Neural cell (in vitro differentiated cells): Measurements from ENCODE around the gene RAI1. TPM values are rescaled to one million over a fixed set of nuclear protein-coding genes. Genes with fewer than 3 reads are reported as not detected.

ENCODE experiments used
- H2AFZ ChIP-seq: fragments of 200-600, 300-800 bp; sonication (generic), shearing (Covaris generic); 2 replicates; pipeline ENCODE4 v1.6.0; 2014; ENCODE audit warnings: low read depth, mild to moderate bottlenecking, antibody characterized with exemption, low read length, moderate library complexity
- H3F3A ChIP-seq: fragments of 200-600 bp; shearing (Covaris generic); 2 replicates; pipeline ENCODE4 v1.6.1; 2016; ENCODE audit warnings: mild to moderate bottlenecking, moderate library complexity, mixed read lengths, antibody characterized with exemption, low read length; ENCODE audit not compliant: insufficient read depth, poor library complexity, severe bottlenecking
- H3K27ac ChIP-seq: fragments of 200-600, 300-800 bp; sonication (generic), shearing (Covaris generic); 2 replicates; pipeline ENCODE4 v1.5.1; 2014; ENCODE audit warnings: mild to moderate bottlenecking, low read length, moderate library complexity
- H3K27me3 ChIP-seq: fragments of 300-800, 200-600 bp; sonication (generic), shearing (Covaris generic); 2 replicates; pipeline ENCODE4 v1.6.0; 2014; ENCODE audit warnings: mild to moderate bottlenecking, low read depth, low read length, moderate library complexity; ENCODE audit not compliant: insufficient read depth
- H3K36me3 ChIP-seq: fragments of 300-800, 200-600 bp; sonication (generic), shearing (Covaris generic); 2 replicates; pipeline ENCODE4 v1.5.1; 2014; ENCODE audit warnings: mild to moderate bottlenecking, antibody characterized with exemption, low read length, moderate library complexity; ENCODE audit not compliant: insufficient read depth
- H3K4me2 ChIP-seq: fragments of 300-800, 200-600 bp; sonication (generic), shearing (Covaris generic); 2 replicates; pipeline ENCODE4 v1.6.0; 2014; ENCODE audit warnings: mild to moderate bottlenecking, low read length
- H3K4me3 ChIP-seq: fragments of 300-800, 200-600 bp; sonication (generic), shearing (Covaris generic); 2 replicates; pipeline ENCODE4 v1.5.1; 2014; ENCODE audit warnings: mild to moderate bottlenecking, low read length, moderate library complexity
- H3K79me2 ChIP-seq: fragments of 200-600 bp; shearing (Covaris generic); replicated peaks from 2 replicates; pipeline ENCODE4 v1.6.0; 2014; ENCODE audit warnings: mild to moderate bottlenecking, low read length, moderate library complexity; ENCODE audit not compliant: insufficient read depth
- H3K9ac ChIP-seq: fragments of 300-800, 200-600 bp; sonication (generic), shearing (Covaris generic); 2 replicates; pipeline ENCODE4 v1.6.1; 2016; ENCODE audit warnings: mild to moderate bottlenecking, low read length, mixed read lengths
- H3K9me2 ChIP-seq: fragments of 200-600 bp; shearing (Covaris generic); 2 replicates; pipeline ENCODE4 v1.6.1; 2016; ENCODE audit warnings: mild to moderate bottlenecking, low read length, mixed read lengths; ENCODE audit not compliant: insufficient read depth
- H3K9me3 ChIP-seq: fragments of 200-600, 300-800 bp; sonication (generic), shearing (Covaris generic); 2 replicates; pipeline ENCODE4 v1.6.1; 2016; ENCODE audit warnings: mild to moderate bottlenecking, mixed run types, low read length, moderate library complexity, mixed read lengths
- H4K20me1 ChIP-seq: fragments of 200-600 bp; shearing (Covaris generic); 2 replicates; pipeline ENCODE4 v1.6.1; 2016; ENCODE audit warnings: mild to moderate bottlenecking, mixed run types; ENCODE audit not compliant: insufficient read depth
- EP300 ChIP-seq: fragments of 450-650 bp; conservative IDR thresholded peaks from 2 replicates; pipeline ENCODE4 v1.6.1; 2014; ENCODE audit warnings: antibody characterized with exemption, mild to moderate bottlenecking, moderate library complexity; ENCODE audit not compliant: poor library complexity, severe bottlenecking
- EZH2 ChIP-seq: fragments of 200-600, 300-800 bp; shearing (Covaris generic), sonication (generic); IDR thresholded peaks from 2 replicates; pipeline ENCODE4 v1.6.1; 2014; ENCODE audit warnings: antibody characterized with exemption, low read length, borderline replicate concordance, mild to moderate bottlenecking; ENCODE audit not compliant: insufficient read depth, poor library complexity, severe bottlenecking
- MXI1 ChIP-seq: fragments of 450-650 bp; conservative IDR thresholded peaks from 2 replicates; pipeline ENCODE4 v1.6.1; 2014; ENCODE audit warnings: antibody characterized with exemption, mild to moderate bottlenecking; ENCODE audit not compliant: poor library complexity, severe bottlenecking
- POLR2AphosphoS5 ChIP-seq: IDR thresholded peaks from 2 replicates; pipeline ENCODE4 v1.6.1; 2012
- RAD21 ChIP-seq: fragments of 450-650 bp; conservative IDR thresholded peaks from 2 replicates; pipeline ENCODE4 v1.6.1; 2014; ENCODE audit warnings: antibody characterized with exemption, mild to moderate bottlenecking, moderate library complexity
- SMC3 ChIP-seq: fragments of 450-650 bp; conservative IDR thresholded peaks from 2 replicates; pipeline ENCODE4 v1.6.1; 2014; ENCODE audit warnings: antibody characterized with exemption, mild to moderate bottlenecking, moderate library complexity; ENCODE audit not compliant: poor library complexity
- TAF1 ChIP-seq: IDR thresholded peaks from 2 replicates; pipeline ENCODE4 v1.6.1; 2012; ENCODE audit warnings: low read depth
- polyA plus RNA-seq: library from polyadenylated mRNA; depleted of rRNA; stranded (reverse); fragments of >200 nt; gene quantifications from 2 replicates; pipeline ENCODE4 v1.2.3, GENCODE V29; 2014
- TF ChIP-seq, protein P1 (sequence below): fragments of 450-650 bp; IDR thresholded peaks from 2 replicates; pipeline ENCODE4 v1.5.1; 2014; ENCODE audit warnings: antibody characterized with exemption, mild to moderate bottlenecking, moderate library complexity; ENCODE audit not compliant: poor library complexity, severe bottlenecking
- TF ChIP-seq, protein P2 (sequence below): IDR thresholded peaks from 2 replicates; pipeline ENCODE4 v1.6.1; 2012; ENCODE audit warnings: borderline replicate concordance

The RAI1 gene
- polyA plus RNA-seq, 1 donor from 2014 or later, result 16.9 TPM

DNA sequence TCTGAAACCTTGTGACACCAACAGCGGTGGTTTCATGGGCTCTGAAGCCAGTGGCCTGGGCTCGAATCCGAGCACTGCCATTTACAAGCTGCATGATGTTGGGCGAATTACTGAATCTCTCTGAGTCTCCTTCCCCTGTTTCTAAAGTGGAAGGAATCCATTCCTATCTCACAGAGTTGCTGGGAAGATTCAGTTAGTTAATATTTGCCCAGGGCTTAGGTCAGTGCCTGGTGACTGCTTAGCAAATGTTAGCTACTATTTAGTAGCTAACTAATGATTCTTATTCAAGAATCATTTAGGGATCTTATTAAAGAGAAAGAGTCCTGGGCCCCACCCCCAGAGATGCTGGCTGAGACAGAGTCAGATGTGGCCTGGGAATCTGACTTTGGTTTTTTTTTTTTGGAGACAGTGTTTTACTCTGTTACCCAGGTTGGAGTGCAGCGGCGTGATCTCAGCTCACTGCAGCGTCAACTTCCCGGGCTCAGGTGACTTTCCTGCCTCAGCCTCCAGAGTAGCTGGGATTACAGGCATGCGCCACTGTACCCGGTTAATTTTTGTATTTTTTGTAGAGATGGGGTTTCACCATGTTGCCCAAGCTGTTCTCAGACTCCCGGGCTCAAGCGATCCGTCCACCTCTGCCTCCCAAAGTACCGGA lies 33.6 kb upstream of the RAI1 start:
- TF ChIP-seq TAF1, result no peak
- no peak for TF ChIP-seq EP300
- H3K36me3 ChIP-seq, result no peaks in the 10 kb centered on the region

DNA sequence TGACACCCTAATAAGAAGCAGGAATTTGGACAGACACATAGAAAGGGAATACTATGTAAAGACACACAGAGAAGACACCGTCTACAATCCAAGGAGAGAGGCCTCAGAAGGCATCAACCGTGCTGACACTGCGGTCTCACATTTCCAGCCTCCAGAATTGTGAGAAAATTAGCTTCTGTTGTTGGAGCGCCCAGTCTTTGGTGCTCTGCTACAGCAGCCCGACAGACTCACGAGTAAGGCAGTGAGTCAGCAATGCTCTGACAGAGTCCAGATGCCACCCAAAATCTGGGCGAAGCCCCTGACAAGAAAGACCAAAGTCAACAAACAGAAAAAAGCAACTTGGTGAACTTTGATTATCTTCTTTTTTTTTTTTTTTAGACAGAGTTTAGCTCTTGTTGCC lies 32.5 kb upstream of the RAI1 start:
- no peaks in the 10 kb centered on the region for H3K9me2 ChIP-seq
- no peak overlapping the region for H2AFZ ChIP-seq
- no peak overlapping the region for H3K9ac ChIP-seq
- no peak overlapping the region for H3K4me2 ChIP-seq
- no peaks in the 10 kb centered on the region for H3K79me2 ChIP-seq
- no peaks in the 10 kb centered on the region for H3F3A ChIP-seq
- H4K20me1 ChIP-seq, result no peaks in the 10 kb centered on the region
- H3K4me3 ChIP-seq, result no peak overlapping the region
- no peak overlapping the region for H3K27ac ChIP-seq
- no peaks in the 10 kb centered on the region for H3K27me3 ChIP-seq
- TF ChIP-seq EZH2 (no peak), EP300 (no peak)
- peaks cover 6% of the 10 kb centered on the region for H3K9me3 ChIP-seq
- no peaks in the 10 kb centered on the region for H3K36me3 ChIP-seq

More for the DNA sequence above, 33.6 kb upstream of the RAI1 start:
- H3F3A ChIP-seq, result no peaks in the 10 kb centered on the region
- peaks cover 6% of the 10 kb centered on the region for H3K9me3 ChIP-seq
- no peak overlapping the region for H3K27ac ChIP-seq
- no peaks in the 10 kb centered on the region for H3K79me2 ChIP-seq
- no peaks in the 10 kb centered on the region for H4K20me1 ChIP-seq
- no peak overlapping the region for H3K9ac ChIP-seq
- H3K4me2 ChIP-seq, result no peak overlapping the region
- H2AFZ ChIP-seq, result no peak overlapping the region
- H3K27me3 ChIP-seq, result no peaks in the 10 kb centered on the region
- no peaks in the 10 kb centered on the region for H3K9me2 ChIP-seq
- no peak overlapping the region for H3K4me3 ChIP-seq

- no peak overlapping the region for H3K27ac ChIP-seq
- H3K27me3 ChIP-seq, result no peaks in the 10 kb centered on the region
- TF ChIP-seq SMC3 (no peak), EP300 (no peak), MXI1 (no peak), RAD21 (no peak), TAF1 (no peak), POLR2AphosphoS5 (no peak), EZH2 (no peak)
- TF ChIP-seq, protein P1, sequence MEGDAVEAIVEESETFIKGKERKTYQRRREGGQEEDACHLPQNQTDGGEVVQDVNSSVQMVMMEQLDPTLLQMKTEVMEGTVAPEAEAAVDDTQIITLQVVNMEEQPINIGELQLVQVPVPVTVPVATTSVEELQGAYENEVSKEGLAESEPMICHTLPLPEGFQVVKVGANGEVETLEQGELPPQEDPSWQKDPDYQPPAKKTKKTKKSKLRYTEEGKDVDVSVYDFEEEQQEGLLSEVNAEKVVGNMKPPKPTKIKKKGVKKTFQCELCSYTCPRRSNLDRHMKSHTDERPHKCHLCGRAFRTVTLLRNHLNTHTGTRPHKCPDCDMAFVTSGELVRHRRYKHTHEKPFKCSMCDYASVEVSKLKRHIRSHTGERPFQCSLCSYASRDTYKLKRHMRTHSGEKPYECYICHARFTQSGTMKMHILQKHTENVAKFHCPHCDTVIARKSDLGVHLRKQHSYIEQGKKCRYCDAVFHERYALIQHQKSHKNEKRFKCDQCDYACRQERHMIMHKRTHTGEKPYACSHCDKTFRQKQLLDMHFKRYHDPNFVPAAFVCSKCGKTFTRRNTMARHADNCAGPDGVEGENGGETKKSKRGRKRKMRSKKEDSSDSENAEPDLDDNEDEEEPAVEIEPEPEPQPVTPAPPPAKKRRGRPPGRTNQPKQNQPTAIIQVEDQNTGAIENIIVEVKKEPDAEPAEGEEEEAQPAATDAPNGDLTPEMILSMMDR, result no peak
- TF ChIP-seq, protein P2, sequence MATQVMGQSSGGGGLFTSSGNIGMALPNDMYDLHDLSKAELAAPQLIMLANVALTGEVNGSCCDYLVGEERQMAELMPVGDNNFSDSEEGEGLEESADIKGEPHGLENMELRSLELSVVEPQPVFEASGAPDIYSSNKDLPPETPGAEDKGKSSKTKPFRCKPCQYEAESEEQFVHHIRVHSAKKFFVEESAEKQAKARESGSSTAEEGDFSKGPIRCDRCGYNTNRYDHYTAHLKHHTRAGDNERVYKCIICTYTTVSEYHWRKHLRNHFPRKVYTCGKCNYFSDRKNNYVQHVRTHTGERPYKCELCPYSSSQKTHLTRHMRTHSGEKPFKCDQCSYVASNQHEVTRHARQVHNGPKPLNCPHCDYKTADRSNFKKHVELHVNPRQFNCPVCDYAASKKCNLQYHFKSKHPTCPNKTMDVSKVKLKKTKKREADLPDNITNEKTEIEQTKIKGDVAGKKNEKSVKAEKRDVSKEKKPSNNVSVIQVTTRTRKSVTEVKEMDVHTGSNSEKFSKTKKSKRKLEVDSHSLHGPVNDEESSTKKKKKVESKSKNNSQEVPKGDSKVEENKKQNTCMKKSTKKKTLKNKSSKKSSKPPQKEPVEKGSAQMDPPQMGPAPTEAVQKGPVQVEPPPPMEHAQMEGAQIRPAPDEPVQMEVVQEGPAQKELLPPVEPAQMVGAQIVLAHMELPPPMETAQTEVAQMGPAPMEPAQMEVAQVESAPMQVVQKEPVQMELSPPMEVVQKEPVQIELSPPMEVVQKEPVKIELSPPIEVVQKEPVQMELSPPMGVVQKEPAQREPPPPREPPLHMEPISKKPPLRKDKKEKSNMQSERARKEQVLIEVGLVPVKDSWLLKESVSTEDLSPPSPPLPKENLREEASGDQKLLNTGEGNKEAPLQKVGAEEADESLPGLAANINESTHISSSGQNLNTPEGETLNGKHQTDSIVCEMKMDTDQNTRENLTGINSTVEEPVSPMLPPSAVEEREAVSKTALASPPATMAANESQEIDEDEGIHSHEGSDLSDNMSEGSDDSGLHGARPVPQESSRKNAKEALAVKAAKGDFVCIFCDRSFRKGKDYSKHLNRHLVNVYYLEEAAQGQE, result no peak
- H2AFZ ChIP-seq, result no peak overlapping the region
- H3K4me3 ChIP-seq, result no peak overlapping the region
- H3K9me2 ChIP-seq, result no peaks in the 10 kb centered on the region
- H3K9ac ChIP-seq, result no peak overlapping the region
- no peaks in the 10 kb centered on the region for H3K36me3 ChIP-seq
- no peaks in the 10 kb centered on the region for H4K20me1 ChIP-seq
- H3K79me2 ChIP-seq, result no peaks in the 10 kb centered on the region
- no peak overlapping the region for H3K4me2 ChIP-seq
- peaks cover 6% of the 10 kb centered on the region for H3K9me3 ChIP-seq
- no peaks in the 10 kb centered on the region for H3F3A ChIP-seq
Observed at GRCh38 chr17:17650959-17651358, 30.3 kb upstream of the RAI1 start.
